ENCODE results near the gene HERC4.

GRCh38 chr10:67903581-67903980, 171.5 kb downstream of the HERC4 start:
- TF ChIP-seq POLR2A (IDR thresholded peaks at IDR 0.05; ENCODE audit: low read depth, low read length) = no peak
- no peak for TF ChIP-seq POLR2AphosphoS5 (IDR thresholded peaks at IDR 0.05; ENCODE audit: low read depth, low read length)

Measured in GM12892 (cell line).